Adipose tissue (tissue), 3 donors: ENCODE data around the gene SELENOK. TPM values are rescaled to one million over a fixed set of nuclear protein-coding genes. Genes with fewer than 3 reads are reported as not detected.
"Not testable (repeated sequence)": the region's sequence is repeated elsewhere in the genome, so short reads cannot be mapped to it uniquely, and the experiment has no call there.

ENCODE experiments used
- H3K27ac ChIP-seq: one replicate; pipeline ENCODE4 v1.5.1; 2013; ENCODE audit warnings: low read depth, low read length
- WGBS, 3 donors: extraction: QIAGEN DNeasy Blood & Tissue Kit; methylation state at CpG; one replicate each; pipeline ENCODE4 v1.1.7; 2013; 5-methylcytosine and 5-hydroxymethylcytosine counted together
- polyA plus RNA-seq, 3 donors: library from polyadenylated mRNA; stranded (reverse); fragments of 200-250 nt; gene quantifications; one replicate each; pipeline ENCODE4 v1.2.3, GENCODE V29; 2013
- donor health status: healthy with polysubstance abuse.
- donor health status: Bipolar disorder and iron deficiency.
- donor health status: healthy.

Gene SELENOK
- 10 to 100 TPM; 42.2 to 88.1 (median 61.1) TPM for polyA plus RNA-seq

DNA sequence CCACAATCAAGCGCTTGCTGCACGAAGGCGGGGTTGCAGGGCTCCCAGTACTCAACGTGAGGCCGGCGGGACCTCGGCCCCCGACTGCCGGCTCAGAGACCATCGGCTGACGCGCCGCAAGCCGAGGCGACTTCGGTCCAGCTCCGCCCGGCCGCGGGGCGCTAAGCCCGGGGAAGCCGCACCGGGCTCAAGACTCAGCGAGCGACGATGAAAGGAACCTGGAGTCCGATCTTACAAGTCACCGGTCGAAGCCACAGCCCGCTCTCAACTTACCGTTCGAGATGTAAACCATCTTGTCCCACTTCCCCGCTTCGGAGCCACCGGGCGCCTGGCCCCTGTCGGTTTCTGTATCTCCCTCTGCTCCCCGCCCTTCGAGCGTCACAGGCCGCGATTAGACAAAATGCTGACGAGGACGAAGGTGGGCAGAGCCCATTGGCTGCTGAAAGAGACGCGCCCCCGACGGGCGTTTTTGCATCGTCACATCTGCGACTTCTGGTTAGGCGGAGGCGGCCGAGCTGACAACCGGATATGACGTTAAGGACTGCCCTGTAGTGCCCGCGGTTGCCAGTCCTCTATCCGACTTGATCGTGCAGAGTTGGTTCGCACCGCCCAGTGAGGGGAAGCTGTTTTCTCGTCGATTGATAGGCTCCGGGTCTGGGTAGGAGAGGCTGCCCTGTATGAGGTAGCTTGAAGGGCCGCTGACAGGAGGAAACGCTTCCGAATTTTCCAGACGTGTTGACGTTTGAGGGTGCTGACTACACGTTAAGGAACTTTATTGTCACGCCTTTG is at the start of gene SELENOK:
Gene SELENOK (minus strand): TSS at position 363 of the 789 bp plus-strand sequence.
- H3K27ac ChIP-seq: peak within 1 kb of the TSS; percentile 91
- WGBS, 3 donors: 0 to 1% (median 0%) methylated on average over 73 of the region's 73 CpGs

DNA sequence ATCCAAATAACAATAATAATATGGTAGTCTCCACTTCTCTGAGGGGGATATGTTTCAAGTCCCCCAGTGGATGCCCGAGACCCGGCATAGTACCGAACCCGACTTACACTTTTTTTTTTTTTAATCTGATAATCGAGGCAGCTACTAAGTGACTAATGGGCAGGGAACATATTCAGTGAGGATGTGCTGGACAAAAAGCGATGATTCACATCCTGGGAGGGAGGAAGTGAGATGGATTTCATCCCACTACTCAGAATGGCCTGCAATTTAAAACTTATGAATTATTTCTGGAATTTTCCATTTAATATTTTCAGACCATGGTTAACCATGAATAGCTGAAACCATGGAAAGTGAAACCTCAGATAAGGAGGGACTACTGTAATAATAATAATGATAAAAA is 49.5 kb upstream of the SELENOK start:
- H3K27ac ChIP-seq: no peak overlapping the region
- WGBS, 3 donors: 56 to 72% (median 69%) methylated on average over 6 of the region's 6 CpGs

DNA sequence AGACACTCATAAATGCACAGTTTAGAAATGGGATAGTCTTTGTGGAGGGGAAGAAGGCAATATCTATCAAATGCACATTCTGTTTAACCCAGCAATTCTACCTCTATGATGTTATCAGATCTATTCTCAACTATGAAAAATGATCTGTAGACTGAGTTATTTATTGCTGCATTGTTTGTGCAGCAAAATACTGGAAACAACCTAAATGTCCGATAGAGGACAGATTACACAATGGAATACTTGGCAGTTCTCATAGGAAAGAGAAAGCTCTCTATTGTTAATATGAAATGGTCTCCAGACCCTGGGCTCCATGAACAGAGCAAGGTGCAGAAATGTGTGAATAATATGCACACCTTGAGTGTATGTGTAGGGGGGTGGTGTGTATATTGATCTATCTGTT is 49.0 kb upstream of the SELENOK start:
- WGBS, 3 donors: 11 to 41% (median 40%) methylated on average over 1 of the region's 1 CpG
- H3K27ac ChIP-seq: no peak overlapping the region

DNA sequence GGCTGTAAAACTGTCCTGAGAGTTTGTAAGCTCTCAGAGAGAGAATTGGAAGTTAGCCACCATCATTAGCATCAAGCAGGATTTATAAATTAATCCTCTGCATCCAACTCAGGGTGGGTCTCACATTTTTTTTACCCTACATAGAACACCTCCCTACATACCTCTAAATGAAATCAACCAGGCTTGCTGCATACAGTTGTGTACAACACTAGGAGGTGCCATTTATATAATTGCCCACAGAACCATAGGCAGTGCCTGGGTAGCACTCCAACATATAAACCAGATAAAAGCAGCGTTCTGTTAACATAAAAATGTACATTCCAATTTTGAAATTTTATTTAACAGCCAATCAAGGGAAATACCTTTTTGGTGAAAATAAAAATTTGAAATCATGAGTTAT is 48.2 kb upstream of the SELENOK start:
- 51 to 68% (median 56%) methylated on average over 1 of the region's 1 CpG for WGBS, 3 donors
- H3K27ac ChIP-seq: no peak overlapping the region

DNA sequence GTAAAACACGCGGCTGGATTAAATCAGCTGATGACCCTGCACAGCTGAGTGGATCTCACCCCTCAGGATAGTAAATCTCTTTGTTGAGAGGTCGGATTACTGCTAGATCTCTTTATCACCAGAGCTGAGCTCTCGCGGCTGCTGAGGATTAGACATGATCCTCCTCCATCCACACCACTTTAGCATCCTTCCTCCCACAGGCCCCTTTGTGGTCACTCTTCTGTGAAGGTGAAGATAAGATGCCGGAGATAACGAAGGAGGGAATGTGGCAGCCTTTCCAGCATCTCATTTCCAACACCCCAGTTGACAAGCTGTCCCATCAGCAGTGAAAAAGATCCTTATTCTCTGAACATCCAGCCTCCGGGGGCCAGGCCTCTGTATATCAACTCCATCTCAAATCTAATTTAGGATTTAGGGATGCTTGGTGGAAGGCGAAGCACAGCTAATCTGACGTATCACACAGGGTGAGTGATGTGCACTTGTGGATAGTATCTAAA is 47.5 kb upstream of the SELENOK start:
- H3K27ac ChIP-seq: no peak overlapping the region
- WGBS, 3 donors: 28 to 38% (median 37%) methylated on average over 10 of the region's 10 CpGs

DNA sequence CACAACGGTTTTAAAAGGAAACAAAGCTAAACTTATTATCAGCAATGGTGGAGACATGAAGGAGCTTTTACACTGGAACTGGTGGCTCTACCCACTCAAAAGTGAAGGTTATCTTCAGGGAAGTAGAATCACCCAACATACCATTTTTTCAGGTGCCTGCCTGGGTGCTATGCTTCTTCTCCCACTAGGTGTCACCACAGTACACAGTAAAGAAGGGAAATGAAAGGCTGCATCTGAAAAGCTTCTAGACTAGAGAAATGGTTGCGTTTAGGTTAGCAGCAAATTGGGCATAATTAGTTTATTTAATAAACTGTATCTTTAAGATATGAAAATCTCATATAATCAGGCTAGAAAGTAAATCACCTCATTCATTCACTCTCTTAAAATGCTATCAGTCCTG is 47.0 kb upstream of the SELENOK start:
- WGBS, 3 donors: 0 to 7% (median 1%) methylated on average over 2 of the region's 2 CpGs
- H3K27ac ChIP-seq: no peak overlapping the region

GRCh38 chr3:53936347-53936746 is 44.7 kb upstream of the SELENOK start:
- H3K27ac ChIP-seq: no peak overlapping the region
- WGBS, 3 donors: 70 to 88% (median 86%) methylated on average over 1 of the region's 1 CpG

DNA sequence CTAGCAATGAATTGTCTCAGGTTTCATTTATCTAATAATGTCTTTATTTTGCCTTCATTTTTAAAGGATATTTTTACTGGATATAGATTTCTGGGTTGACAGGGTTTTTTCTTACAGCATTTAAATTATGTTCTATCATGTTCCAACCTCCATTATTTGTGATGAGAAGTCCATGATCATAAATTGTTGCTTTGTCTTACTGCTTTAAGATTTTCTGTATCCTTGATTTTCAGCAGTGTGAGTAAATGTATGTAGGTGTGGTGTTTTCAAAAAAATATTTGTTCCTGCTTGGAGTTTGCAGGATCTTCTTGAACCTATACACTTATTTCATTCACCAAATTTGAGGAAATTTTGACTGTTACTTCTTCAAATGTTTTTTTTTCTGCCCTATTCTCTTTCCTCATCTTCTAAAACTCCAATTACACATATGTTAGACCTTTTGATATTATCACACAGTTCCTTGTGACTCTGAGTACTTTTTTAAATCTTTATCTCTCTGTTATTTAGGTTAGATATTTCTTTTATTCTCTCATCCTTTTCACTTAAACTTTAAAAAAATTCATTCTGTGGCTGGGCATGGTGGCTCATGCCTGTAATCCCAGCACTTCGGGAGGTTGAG is 43.7 kb upstream of the SELENOK start:
- 0 to 51% (median 0%) methylated on average over 1 of the region's 1 CpG for WGBS, 3 donors
- H3K27ac ChIP-seq: no peak overlapping the region

DNA sequence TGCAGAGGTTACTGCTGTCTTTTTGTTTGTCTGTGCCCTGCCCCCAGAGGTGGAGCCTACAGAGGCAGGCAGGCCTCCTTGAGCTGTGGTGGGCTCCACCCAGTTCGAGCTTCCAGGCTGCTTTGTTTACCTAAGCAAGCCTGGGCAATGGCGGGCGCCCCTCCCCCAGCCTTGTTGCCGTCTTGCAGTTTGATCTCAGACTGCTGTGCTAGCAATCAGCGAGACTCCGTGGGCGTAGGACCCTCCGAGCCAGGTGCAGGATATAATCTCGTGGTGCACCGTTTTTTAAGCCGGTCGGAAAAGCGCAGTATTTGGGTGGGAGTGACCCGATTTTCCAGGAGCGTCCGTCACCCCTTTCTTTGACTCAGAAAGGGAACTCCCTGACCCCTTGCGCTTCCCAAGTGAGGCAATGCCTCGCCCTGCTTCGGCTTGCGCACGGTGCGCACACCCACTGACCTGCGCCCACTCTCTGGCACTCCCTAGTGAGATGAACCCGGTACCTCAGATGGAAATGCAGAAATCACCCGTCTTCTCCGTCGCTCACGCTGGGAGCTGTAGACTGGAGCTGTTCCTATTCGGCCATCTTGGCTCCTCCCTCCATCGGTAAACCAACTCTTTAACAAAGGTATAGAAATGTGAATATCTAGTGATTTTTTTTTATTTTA is 35.7 kb upstream of the SELENOK start:
- not testable (repeated sequence) for H3K27ac ChIP-seq
- 75 to 89% (median 80%) methylated on average over 24 to 29 of the region's 30 CpGs for WGBS, 3 donors

DNA sequence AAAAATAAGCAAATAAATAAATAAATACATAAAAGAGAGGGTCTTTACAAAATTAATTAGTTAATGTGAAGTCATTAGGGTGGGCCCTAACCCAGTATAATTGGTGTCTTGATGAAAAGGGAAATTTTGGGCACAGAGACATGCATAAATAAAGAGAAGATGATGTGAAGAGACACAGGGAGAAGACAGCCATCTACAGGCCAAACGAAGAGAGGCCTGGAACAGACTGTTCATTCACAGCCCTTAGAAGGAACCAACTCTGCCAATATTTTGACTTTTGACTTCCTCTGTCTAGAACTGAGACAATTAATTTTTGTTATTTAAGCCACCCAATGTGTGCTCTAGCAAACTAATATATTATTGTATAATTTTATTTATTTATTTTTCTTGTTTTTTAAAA is 29.6 kb upstream of the SELENOK start:
- no peak overlapping the region for H3K27ac ChIP-seq
- 32 to 71% (median 50%) methylated on average over 1 of the region's 1 CpG for WGBS, 3 donors

DNA sequence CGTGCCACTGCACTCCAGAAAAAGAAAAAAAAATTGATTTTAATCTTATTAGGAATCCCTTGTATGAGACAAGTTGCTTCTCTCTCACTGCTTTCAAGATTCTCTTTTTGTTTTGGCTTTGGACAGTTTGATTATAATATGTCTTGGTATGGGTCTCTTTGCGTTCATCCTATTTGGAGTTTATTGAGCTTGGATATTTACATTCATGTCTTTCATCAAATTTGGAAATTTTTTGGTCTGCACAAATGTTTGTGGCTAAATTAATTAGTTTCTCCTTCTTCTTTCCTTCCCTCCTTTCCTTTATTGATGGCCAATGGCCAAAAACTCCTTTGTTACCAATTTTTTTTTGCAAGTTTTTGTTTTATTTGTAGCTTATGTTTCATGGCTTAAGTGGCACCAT is 28.1 kb upstream of the SELENOK start:
- WGBS, 3 donors: 81 to 92% (median 88%) methylated on average over 2 of the region's 2 CpGs

GRCh38 chr3:53913401-53913800 is 21.7 kb upstream of the SELENOK start:
- no peak overlapping the region for H3K27ac ChIP-seq
- WGBS, 3 donors: 75 to 86% (median 85%) methylated on average over 8 of the region's 8 CpGs

More for the DNA sequence above, 28.1 kb upstream of the SELENOK start:
- H3K27ac ChIP-seq: no peak overlapping the region

GRCh38 chr3:53902711-53903110 is 11.1 kb upstream of the SELENOK start:
- H3K27ac ChIP-seq: no peak overlapping the region
- WGBS, 3 donors: 48 to 74% (median 67%) methylated on average over 5 of the region's 5 CpGs

- 25 to 56% (median 33%) methylated on average over 1 of the region's 1 CpG for WGBS, 3 donors
- H3K27ac ChIP-seq: no peak overlapping the region
These were observed 10.4 kb upstream of the SELENOK start for GRCh38 chr3:53902067-53902466.

DNA sequence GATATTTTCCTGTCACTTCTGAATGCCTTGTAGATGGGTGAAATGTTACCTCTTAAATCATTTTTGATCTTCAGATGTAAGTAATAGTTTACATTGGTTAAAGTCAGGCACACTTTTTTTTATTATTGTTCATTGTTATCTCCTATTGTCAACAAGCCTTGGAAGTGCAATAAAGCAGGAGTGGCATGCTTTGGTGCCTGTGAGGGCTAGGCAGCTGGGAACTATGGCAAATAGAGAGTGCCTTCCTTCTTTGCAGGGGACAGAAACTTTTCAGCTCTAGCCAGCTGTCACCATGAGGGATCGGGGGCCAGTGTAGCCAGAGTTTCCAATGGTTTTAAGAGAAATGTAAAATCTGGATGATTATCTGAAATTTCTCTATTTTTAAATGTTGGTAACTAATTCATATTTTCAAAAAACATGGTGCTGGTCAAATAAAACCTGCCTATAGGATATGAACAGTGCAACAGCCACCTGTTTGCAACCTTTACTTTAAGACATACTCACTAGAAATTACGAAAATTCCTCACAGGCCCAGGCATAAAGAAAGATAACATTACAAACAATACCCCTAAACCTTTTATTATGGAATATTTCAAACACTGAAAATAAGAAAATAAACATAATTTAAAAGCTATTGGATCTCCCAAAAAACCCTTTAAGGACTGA is 9.1 kb upstream of the SELENOK start:
- no peak overlapping the region for H3K27ac ChIP-seq
- 78 to 82% (median 81%) methylated on average over 2 of the region's 2 CpGs for WGBS, 3 donors

- WGBS, 3 donors: 67 to 68% (median 68%) methylated on average over 2 of the region's 2 CpGs
- no peak overlapping the region for H3K27ac ChIP-seq
These were observed 8.1 kb upstream of the SELENOK start for GRCh38 chr3:53899750-53900149.

DNA sequence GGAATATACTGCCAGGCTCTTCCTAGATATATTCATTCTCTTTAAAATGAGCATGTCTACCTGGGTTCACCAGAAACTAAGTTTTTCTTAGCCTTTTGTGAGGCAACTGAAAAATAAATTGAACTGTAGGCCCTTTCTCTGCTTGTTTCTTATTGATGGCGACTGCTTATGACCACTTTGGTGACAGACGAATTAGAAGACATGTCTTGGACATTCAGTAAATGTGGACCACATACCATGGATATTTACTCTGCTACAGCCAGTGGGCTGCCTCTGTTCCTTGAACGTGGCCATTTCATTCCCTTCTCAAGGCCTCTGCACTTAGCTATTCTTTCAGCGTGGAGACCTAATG is 603 bp upstream of the SELENOK start:
- H3K27ac ChIP-seq: peak overlapping the region; percentile 91
- 47 to 61% (median 49%) methylated on average over 4 of the region's 4 CpGs for WGBS, 3 donors

GRCh38 chr3:53890726-53891475 is 758 bp downstream of the SELENOK start:
- 2 to 7% (median 6%) methylated on average over 21 of the region's 21 CpGs for WGBS, 3 donors
- H3K27ac ChIP-seq: peak overlapping the region; percentile 91
